Testis (tissue), 3 donors: ENCODE results near the gene GORAB. TPM values are rescaled to one million over a fixed set of nuclear protein-coding genes. Genes with fewer than 3 reads are reported as not detected.

Experiments
- DNase-seq: peaks from one replicate; pipeline ENCODE4 v3.0.0-alpha.2; 2019
- H3K27ac ChIP-seq, 2 donors: fragments of 200-600 bp; sonication (generic); one replicate each; pipeline ENCODE4 v1.5.1; 2019
- H3K27me3 ChIP-seq: fragments of 200-600 bp; sonication (generic); one replicate; pipeline ENCODE4 v1.5.1; 2019
- H3K36me3 ChIP-seq: fragments of 200-600 bp; sonication (generic); one replicate; pipeline ENCODE4 v1.5.1; 2017; ENCODE audit warnings: low read depth; ENCODE audit errors: missing control alignments
- H3K4me1 ChIP-seq: fragments of 200-600 bp; sonication (generic); one replicate; pipeline ENCODE4 v1.5.1; 2019
- H3K4me3 ChIP-seq, 2 donors: fragments of 200-600 bp; sonication (generic); one replicate each; pipeline ENCODE4 v1.5.1; 2017 to 2019
- H3K9me3 ChIP-seq: fragments of 200-600 bp; sonication (generic); one replicate; pipeline ENCODE4 v1.5.1; 2017
- POLR2A ChIP-seq: fragments of 450-650 bp; IDR thresholded peaks from one replicate; pipeline ENCODE4 v1.6.1; 2017; ENCODE audit warnings: antibody characterized with exemption, mild to moderate bottlenecking, moderate library complexity
- WGBS, 2 donors: methylation state at CpG; one replicate each; pipeline ENCODE4 v1.1.5; 2018; 5-methylcytosine and 5-hydroxymethylcytosine counted together
- intact Hi-C: fragments of 100-400 bp; cut with DNase I; formaldehyde crosslinking; loops from one replicate; pipeline ENCODE4 v1.15.1; 2023; ENCODE audit warnings: low total_unique reads
- polyA plus RNA-seq: library from polyadenylated mRNA; stranded (reverse); fragments of 350-450 nt; fragmentation: Illumina TruSeq; extraction: RNeasy Lipid Tissue Mini Kit (QIAGEN cat#74804); gene quantifications from one replicate; pipeline ENCODE4 v1.2.3, GENCODE V29; 2014; ENCODE audit warnings: low read depth, low replicate concordance; ENCODE audit not compliant: insufficient read depth
- total RNA-seq, 2 donors: library from RNA; depleted of rRNA; stranded (reverse); fragments of >200 nt; gene quantifications; one replicate each; pipeline ENCODE4 v1.2.3, GENCODE V29; 2016
- TF ChIP-seq, protein P1 (sequence below), 3 experiments: fragments of 450-650 bp in 2 of 3; fragments of 200-600 bp in 1 of 3; sonication (generic) in 1 of 3; IDR thresholded peaks; one replicate each; pipeline ENCODE4 v1.5.1; 2016 to 2019; ENCODE audit warnings: antibody characterized with exemption in 3 of 3, mild to moderate bottlenecking in 2 of 3, moderate library complexity in 1 of 3

GORAB gene
- total and polyA plus RNA-seq, 3 donors from 2014 or later = 16.7 to 41.6 (median 23.5) TPM

DNA sequence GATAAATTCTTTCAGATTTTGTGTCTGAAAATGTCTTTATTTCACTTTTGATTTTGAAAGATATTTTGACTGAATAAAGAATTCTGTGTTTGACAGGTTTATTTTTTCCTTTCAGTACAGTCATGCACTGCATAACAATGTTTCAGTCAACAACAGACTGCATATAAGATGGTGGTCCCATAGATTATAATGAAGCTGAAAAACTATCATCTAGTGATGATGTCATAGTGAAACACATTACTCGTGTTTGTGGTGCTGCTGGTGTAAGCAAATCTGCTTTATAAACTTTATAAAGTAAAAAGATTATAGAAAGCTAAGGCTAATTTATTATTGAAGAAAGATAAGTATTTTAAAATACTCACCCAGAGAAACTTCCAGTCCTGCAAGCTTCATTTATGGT is 66.7 kb downstream of the GORAB start:
- WGBS, 2 donors = 89 to 90% methylated on average over 1 of the region's 1 CpG
- no peaks in the 10 kb centered on the region for H3K4me1 ChIP-seq
- H3K9me3 ChIP-seq = no peaks in the 10 kb centered on the region
- TF ChIP-seq, protein P1, sequence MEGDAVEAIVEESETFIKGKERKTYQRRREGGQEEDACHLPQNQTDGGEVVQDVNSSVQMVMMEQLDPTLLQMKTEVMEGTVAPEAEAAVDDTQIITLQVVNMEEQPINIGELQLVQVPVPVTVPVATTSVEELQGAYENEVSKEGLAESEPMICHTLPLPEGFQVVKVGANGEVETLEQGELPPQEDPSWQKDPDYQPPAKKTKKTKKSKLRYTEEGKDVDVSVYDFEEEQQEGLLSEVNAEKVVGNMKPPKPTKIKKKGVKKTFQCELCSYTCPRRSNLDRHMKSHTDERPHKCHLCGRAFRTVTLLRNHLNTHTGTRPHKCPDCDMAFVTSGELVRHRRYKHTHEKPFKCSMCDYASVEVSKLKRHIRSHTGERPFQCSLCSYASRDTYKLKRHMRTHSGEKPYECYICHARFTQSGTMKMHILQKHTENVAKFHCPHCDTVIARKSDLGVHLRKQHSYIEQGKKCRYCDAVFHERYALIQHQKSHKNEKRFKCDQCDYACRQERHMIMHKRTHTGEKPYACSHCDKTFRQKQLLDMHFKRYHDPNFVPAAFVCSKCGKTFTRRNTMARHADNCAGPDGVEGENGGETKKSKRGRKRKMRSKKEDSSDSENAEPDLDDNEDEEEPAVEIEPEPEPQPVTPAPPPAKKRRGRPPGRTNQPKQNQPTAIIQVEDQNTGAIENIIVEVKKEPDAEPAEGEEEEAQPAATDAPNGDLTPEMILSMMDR (IDR thresholded peaks at IDR 0.05) = no peak
- no peak for TF ChIP-seq POLR2A
- H3K27me3 ChIP-seq = no peaks in the 10 kb centered on the region
- DNase-seq = no peak
- intact Hi-C loops = no loop called here
- H3K27ac ChIP-seq = no peak overlapping the region
- H3K4me3 ChIP-seq = no peak overlapping the region
- H3K36me3 ChIP-seq = no peaks in the 10 kb centered on the region

DNA sequence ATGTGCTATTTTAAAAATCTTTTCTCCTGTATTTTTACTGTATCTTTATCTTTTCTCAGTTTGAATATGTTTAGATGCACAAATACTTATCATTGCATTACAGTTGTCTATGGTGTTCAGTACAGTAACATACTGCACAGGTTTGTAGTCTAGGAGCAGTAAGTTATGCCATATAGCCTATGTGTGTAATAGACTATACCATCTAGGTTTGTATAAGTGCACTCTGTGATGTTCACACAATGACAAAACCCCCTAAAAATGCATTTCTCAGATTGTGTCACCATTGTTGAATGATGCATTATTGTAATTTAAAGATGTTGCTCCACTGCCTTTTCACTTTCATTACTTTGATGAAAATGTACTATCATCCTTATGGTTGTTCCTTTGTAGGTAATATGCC is 67.1 kb downstream of the GORAB start:
- Histone ChIP-seq H3K4me1 (no peaks in the 10 kb centered on the region), H3K27me3 (no peaks in the 10 kb centered on the region), H3K27ac (no peak overlapping the region), H3K4me3 (no peak overlapping the region), H3K36me3 (no peaks in the 10 kb centered on the region), H3K9me3 (no peaks in the 10 kb centered on the region)
- TF ChIP-seq POLR2A = no peak
- TF ChIP-seq, protein P1 (IDR thresholded peaks at IDR 0.05) = no peak
- DNase-seq = no peak
- intact Hi-C loops = no loop called here

DNA sequence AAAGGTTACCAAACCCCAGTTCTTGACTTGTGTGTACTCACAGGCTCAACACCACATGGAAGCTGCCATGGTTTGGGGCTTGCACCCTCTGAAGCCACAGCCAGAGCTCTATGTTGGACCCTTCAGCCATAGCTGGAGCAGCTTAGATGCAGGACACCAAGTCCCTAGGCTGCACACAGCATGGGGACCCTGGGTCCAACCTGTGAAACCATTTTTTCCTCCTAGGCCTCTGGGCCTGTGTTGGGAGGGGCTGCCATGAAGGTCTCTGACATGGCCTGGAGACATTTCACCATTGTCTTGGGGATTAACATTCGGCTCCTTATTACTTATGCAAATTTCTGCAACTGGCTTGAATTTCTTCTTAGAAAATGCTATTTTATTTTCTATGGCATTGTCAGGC is 69.9 kb downstream of the GORAB start:
- WGBS, 2 donors = 75 to 91% methylated on average over 1 of the region's 1 CpG
- H3K27ac ChIP-seq = no peak overlapping the region
- H3K4me1 ChIP-seq = no peaks in the 10 kb centered on the region
- DNase-seq = no peak
- no peak for TF ChIP-seq POLR2A
- TF ChIP-seq, protein P1 (IDR thresholded peaks at IDR 0.05) = no peak
- H3K36me3 ChIP-seq = no peaks in the 10 kb centered on the region
- H3K27me3 ChIP-seq = no peaks in the 10 kb centered on the region
- intact Hi-C loops = no loop called here
- no peak overlapping the region for H3K4me3 ChIP-seq
- H3K9me3 ChIP-seq = no peaks in the 10 kb centered on the region

Other genes with a start within 250 kb of the GORAB start
- 10 to 100 TPM; 26.3 to 28.5 TPM for gene PRRX1, start 132.0 kb downstream of the GORAB start, total RNA-seq
- gene PRRX1, start 132.0 kb downstream of the GORAB start, polyA plus RNA-seq = 74.8 TPM